ENCODE results near the gene PLA2G2C.
A peak's percentile ranks its signal among the peaks of the same experiment; 100 is the strongest.
"Not testable (repeated sequence)": the region's sequence is repeated elsewhere in the genome, so short reads cannot be mapped to it uniquely, and the experiment has no call there.

Gene PLA2G2C

GRCh38 chr1:20185834-20186782 lies at the start of gene PLA2G2C, which contains the start of gene UBXN10:
TSS of gene PLA2G2C (minus strand) at chr1:20186518. CDS start at chr1:20177363, 9,155 bp downstream.
TSS of gene UBXN10 (plus strand) at chr1:20186096. CDS start at chr1:20190562, 4,466 bp downstream.
- peak in 25 of 42 donors; percentile 29 to 74 (median 46) for DNase-seq
- intact Hi-C loops (cut with DNase I) = no loop called here

GRCh38 chr1:20234788-20235535 lies 48.6 kb upstream of the PLA2G2C start:
- intact Hi-C loops (cut with DNase I) = no loop called here
- no peak for DNase-seq

- intact Hi-C loops (cut with DNase I) = no loop called here
- peak; percentile 28 to 85 (median 60) for DNase-seq
These were observed 47.5 kb upstream of the PLA2G2C start for GRCh38 chr1:20233866-20234265.

DNA sequence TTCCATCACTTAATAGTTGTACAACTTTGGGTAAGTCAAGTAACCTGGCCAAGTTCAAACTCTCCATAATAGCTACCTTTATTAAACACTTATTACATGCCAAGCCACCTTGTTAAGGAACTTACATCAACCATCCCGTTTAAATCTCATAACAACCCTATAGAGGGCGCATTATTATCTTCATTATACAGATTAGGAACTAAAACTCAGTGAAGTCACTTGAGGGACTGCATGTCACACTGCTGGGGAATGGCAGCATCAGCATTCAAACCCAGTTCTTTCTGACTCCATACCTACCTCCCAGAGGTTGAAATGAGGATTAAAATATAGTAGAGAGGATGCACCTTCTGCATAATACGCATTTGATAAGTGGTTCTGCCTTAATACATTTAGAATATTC lies 47.1 kb upstream of the PLA2G2C start:
- DNase-seq = no peak
- intact Hi-C loops (cut with DNase I) = no loop called here

- intact Hi-C loops (cut with DNase I); DNase-seq: not testable (repeated sequence)
These were observed 46.2 kb upstream of the PLA2G2C start for GRCh38 chr1:20232564-20232963.

DNA sequence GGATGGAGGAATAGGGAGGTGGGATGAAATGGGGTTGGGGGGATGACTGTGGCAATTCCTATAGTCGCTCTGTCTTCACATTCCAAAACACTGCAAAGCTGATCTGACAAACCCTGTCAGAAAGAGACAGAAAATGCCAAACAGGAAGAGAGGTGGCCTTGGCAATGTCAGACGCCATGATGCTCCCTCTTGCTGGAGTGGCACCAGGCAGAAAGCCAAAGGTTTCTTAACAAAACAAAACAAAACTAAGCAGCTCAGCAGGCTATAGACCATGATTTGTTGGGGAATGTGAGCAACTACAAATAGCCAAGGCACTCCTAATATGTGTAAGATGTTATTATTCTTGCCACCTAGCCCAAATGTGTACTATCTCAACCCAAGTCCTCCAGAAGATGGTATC lies 42.9 kb upstream of the PLA2G2C start:
- intact Hi-C loops (cut with DNase I) = no loop called here
- no peak for DNase-seq

- peak in 3 of 42 donors; percentile 14 to 42 (median 29) for DNase-seq
- intact Hi-C loops (cut with DNase I) = no loop called here
These were observed 42.1 kb upstream of the PLA2G2C start for GRCh38 chr1:20228314-20228825.

GRCh38 chr1:20227704-20228103 lies 41.4 kb upstream of the PLA2G2C start:
- intact Hi-C loops (cut with DNase I) = no loop called here
- no peak for DNase-seq

- peak in 3 of 42 donors; percentile 14 to 47 (median 25) for DNase-seq
- intact Hi-C loops (cut with DNase I) = loop anchor here (5.0 kb wide), 1 partner anchor 263 kb away; the partner anchor contains the start of gene CAMK2N1
These were observed 38.2 kb upstream of the PLA2G2C start for GRCh38 chr1:20224546-20224945.

- intact Hi-C loops (cut with DNase I) = loop anchor here (5.0 kb wide), 1 partner anchor 264 kb away; the partner anchor contains the start of gene CAMK2N1
- DNase-seq = no peak
These were observed 37.5 kb upstream of the PLA2G2C start for GRCh38 chr1:20223551-20224419.

GRCh38 chr1:20223106-20223505 lies 36.8 kb upstream of the PLA2G2C start:
- DNase-seq = no peak
- intact Hi-C loops (cut with DNase I) = loop anchor here (5.0 kb wide), 1 partner anchor 264 kb away; the partner anchor contains the start of gene CAMK2N1

GRCh38 chr1:20220036-20220435 lies 33.7 kb upstream of the PLA2G2C start:
- DNase-seq = peak in 9 of 42 donors; percentile 11 to 61 (median 35)
- intact Hi-C loops (cut with DNase I) = loop anchor here (5.0 kb wide), 1 partner anchor 267 kb away; the partner anchor contains the start of gene CAMK2N1

- intact Hi-C loops (cut with DNase I) = loop anchor here (10.0 kb wide), 1 partner anchor 146 kb away; no protein-coding TSS in a partner anchor
These were observed 32.7 kb upstream of the PLA2G2C start for GRCh38 chr1:20219053-20219452.

GRCh38 chr1:20216574-20216973 lies 30.3 kb upstream of the PLA2G2C start:
- intact Hi-C loops (cut with DNase I) = loop anchor here (10.0 kb wide), 1 partner anchor 148 kb away; no protein-coding TSS in a partner anchor
- DNase-seq = no peak

More at GRCh38 chr1:20219053-20219452, 32.7 kb upstream of the PLA2G2C start:
- DNase-seq = not testable (repeated sequence)

DNA sequence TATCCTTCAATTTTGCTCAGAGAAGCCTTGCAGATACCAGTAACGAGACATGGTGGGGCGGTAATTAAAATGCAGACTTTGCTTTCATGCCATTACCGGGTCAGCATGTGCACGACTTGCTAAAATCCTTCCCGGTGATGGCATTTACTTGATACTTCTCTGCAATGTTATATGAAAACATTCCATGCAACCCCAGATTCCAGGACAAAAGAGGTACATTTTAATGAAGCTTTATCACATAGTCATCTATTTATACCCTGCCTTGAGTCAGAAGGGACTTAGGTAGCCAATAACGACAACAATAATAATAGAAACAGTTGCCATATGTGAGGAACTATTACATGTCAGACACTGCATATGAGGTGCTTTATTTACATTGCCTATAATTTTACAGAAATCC lies 29.4 kb upstream of the PLA2G2C start:
- no peak for DNase-seq
- intact Hi-C loops (cut with DNase I) = loop anchor here (10.0 kb wide), 1 partner anchor 149 kb away; no protein-coding TSS in a partner anchor

GRCh38 chr1:20212685-20213331 lies 26.5 kb upstream of the PLA2G2C start:
- intact Hi-C loops (cut with DNase I) = loop anchor here (5.0 to 10.0 kb wide), 2 partner anchors 152 to 284 kb away; no protein-coding TSS in a partner anchor
- peak; percentile 37 to 86 (median 66) for DNase-seq

DNA sequence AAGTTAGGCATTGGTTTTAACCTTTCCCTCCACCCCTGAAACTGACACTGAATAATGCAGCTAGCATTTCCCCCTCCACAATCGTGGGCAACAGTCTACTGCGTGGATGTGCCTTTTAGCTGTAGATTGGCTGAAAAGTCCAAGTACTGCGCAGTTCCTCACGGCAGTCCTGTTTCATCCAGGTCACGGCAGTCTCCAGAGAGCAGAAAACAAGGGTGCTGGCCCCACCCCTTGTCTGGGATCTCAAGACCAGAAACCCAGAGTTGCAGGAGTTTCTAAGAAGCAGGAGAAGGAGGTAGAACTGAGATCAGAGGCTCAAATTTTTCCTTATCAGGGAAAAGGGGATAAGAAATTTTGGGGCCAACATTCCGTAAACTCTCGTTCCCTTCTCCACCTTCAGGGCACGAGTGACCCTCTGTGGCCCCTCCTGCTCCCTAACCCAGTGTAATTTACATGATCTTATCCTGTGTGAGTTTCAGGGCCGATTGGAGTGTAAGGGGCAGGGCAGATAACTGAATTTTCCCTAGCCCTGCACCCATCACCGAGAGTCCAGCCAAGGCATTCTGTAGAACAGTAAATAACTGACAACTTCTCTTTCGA lies 25.9 kb upstream of the PLA2G2C start:
- intact Hi-C loops (cut with DNase I) = loop anchor here (5.0 to 10.0 kb wide), 2 partner anchors 153 to 285 kb away; no protein-coding TSS in a partner anchor
- DNase-seq = no peak

All from head of caudate nucleus (tissue), 42 donors.